CD4-positive, alpha-beta memory T cell (primary cell): Measurements from ENCODE around the gene NCOA7. TPM values are rescaled to one million over a fixed set of nuclear protein-coding genes. Genes with fewer than 3 reads are reported as not detected.

Experiments
- CTCF ChIA-PET: fragments of 350-600 bp; sonication (Branson Sonifier 250); formaldehyde crosslinking; loops from one replicate; lab custom pipeline; 2021; ENCODE audit warnings: inconsistent platforms; ENCODE audit not compliant: partially characterized antibody; lab: Charles Lee
- POLR2A ChIA-PET: fragments of 350-600 bp; sonication (Branson Sonifier 250); formaldehyde crosslinking; loops from one replicate; lab custom pipeline; 2021; ENCODE audit not compliant: partially characterized antibody; lab: Charles Lee
- DNase-seq, 5 donors: peaks; one replicate each; pipeline versions ENCODE4 v3.0.0 to v3.0.0-alpha.2; 2020 to 2022; ENCODE audit warnings: mixed read lengths in 1 of 5
- H3K27ac ChIP-seq: one replicate; pipeline ENCODE4 v1.7.0; 2013; ENCODE audit warnings: low read depth, low read length
- H3K27me3 ChIP-seq: 2 replicates; pipeline ENCODE4 v1.7.0; 2013; ENCODE audit warnings: mild to moderate bottlenecking, low read length, moderate library complexity; ENCODE audit not compliant: insufficient read depth
- H3K36me3 ChIP-seq: 2 replicates; pipeline ENCODE4 v1.7.0; 2013; ENCODE audit warnings: mild to moderate bottlenecking, low read length, moderate library complexity; ENCODE audit not compliant: insufficient read depth
- H3K4me1 ChIP-seq: 2 replicates; pipeline ENCODE4 v1.7.0; 2013; ENCODE audit warnings: mild to moderate bottlenecking, low read length, moderate library complexity; ENCODE audit not compliant: insufficient read depth
- H3K4me3 ChIP-seq, 2 donors: one replicate each; pipeline ENCODE4 v1.7.0; 2013; ENCODE audit warnings: low read length in 2 of 2, mild to moderate bottlenecking in 1 of 2
- H3K9me3 ChIP-seq, 2 donors: one replicate each; pipeline ENCODE4 v1.7.0; 2013; ENCODE audit warnings: low read length in 2 of 2, control low read depth in 1 of 2; ENCODE audit not compliant: control insufficient read depth in 1 of 2
- H3K27ac Mint-ChIP-seq, 7 donors: one replicate each; pipeline ENCODE4 v1.8.0; 2020 to 2021; ENCODE audit warnings: mixed read lengths in 7 of 7, mild to moderate bottlenecking in 6 of 7, inconsistent platforms in 3 of 7, moderate library complexity in 3 of 7
- H3K27me3 Mint-ChIP-seq, 2 donors: one replicate each; pipeline ENCODE4 v1.8.0; 2020 to 2021; ENCODE audit warnings: mixed read lengths in 2 of 2
- H3K36me3 Mint-ChIP-seq, 2 donors: one replicate each; pipeline ENCODE4 v1.8.0; 2020 to 2021; ENCODE audit warnings: mixed read lengths in 2 of 2, inconsistent platforms in 1 of 2, mild to moderate bottlenecking in 1 of 2
- H3K4me1 Mint-ChIP-seq, 4 donors: one replicate each; pipeline ENCODE4 v1.8.0; 2020 to 2021; ENCODE audit warnings: mixed read lengths in 4 of 4, mild to moderate bottlenecking in 1 of 4
- H3K4me3 Mint-ChIP-seq, 8 donors: one replicate each; pipeline ENCODE4 v1.8.0; 2020 to 2021; ENCODE audit warnings: mixed read lengths in 8 of 8, mild to moderate bottlenecking in 7 of 8, moderate library complexity in 6 of 8, inconsistent platforms in 3 of 8
- H3K9me3 Mint-ChIP-seq, 8 donors: one replicate each; pipeline ENCODE4 v1.8.0; 2020 to 2021; ENCODE audit warnings: mixed read lengths in 8 of 8, mild to moderate bottlenecking in 5 of 8, inconsistent platforms in 3 of 8, moderate library complexity in 1 of 8
- intact Hi-C: fragments of 100-400 bp; cut with micrococcal nuclease; formaldehyde crosslinking; loops from one replicate; pipeline ENCODE4 v1.15.1; 2023
- polyA plus RNA-seq, 2 donors: library from polyadenylated mRNA; unstranded; fragments of 300-500 nt; fragmentation: Illumina TruSeq; gene quantifications; one replicate each; pipeline ENCODE4 v1.2.3, GENCODE V29; 2021
- total RNA-seq, 2 experiments: library from RNA; stranded (reverse); gene quantifications; one replicate each; pipeline ENCODE4 v1.2.3, GENCODE V29; 2021

NCOA7 gene
- total and polyA plus RNA-seq, 4 experiments from 2014 or later, result 16.9 to 75.1 (median 63.6) TPM

- Histone ChIP-seq H3K27me3 (peaks cover 53% of the 10 kb centered on the region), H3K4me3 (peak overlapping the region; percentile 20 to 56), H3K27ac (no peak overlapping the region), H3K9me3 (no peaks in the 10 kb centered on the region), H3K36me3 (no peaks in the 10 kb centered on the region), H3K4me1 (peaks cover 41% of the 10 kb centered on the region)
- CTCF ChIA-PET, result interaction anchor here (0.7 to 11.8 kb wide), 3 partner anchors 206 to 437 kb away, joined by 3 to 258 read pairs (median 6); partner anchors contain the start of gene HINT3
- Mint-ChIP-seq H3K27ac (peak overlapping the region; percentile 55 to 92 (median 80)), H3K27me3 (peaks cover 41 to 44% of the 10 kb centered on the region in 2 donors), H3K36me3 (peaks cover 0 to 1% of the 10 kb centered on the region in 2 donors), H3K4me3 (peak overlapping the region; percentile 85 to 95 (median 88)), H3K4me1 (peaks cover 21 to 43% (median 27%) of the 10 kb centered on the region in 4 donors), H3K9me3 (peaks cover 0 to 4% (median 0%) of the 10 kb centered on the region in 8 donors)
- intact Hi-C loops, result no loop called here
- peak in 2 of 5 donors; percentile 9 to 16 for DNase-seq
- POLR2A ChIA-PET, result interaction anchor here (2.3 to 3.1 kb wide), 3 partner anchors 31 to 237 kb away, joined by 7 to 17 read pairs (median 9); partner anchors contain the start of genes NCOA7 and TRMT11
Measured at GRCh38 chr6:125749865-125750691, 40.7 kb upstream of the NCOA7 start.

GRCh38 chr6:125750692-125751333 lies 39.9 kb upstream of the NCOA7 start:
- POLR2A ChIA-PET, result interaction anchor here (1.4 to 2.3 kb wide), 2 partner anchors 30 to 40 kb away, joined by 7 to 9 read pairs; partner anchors contain the start of gene NCOA7
- intact Hi-C loops, result no loop called here
- H3K27ac Mint-ChIP-seq, result peak overlapping the region in 4 of 7 donors; percentile 0 to 91 (median 46)

GRCh38 chr6:125751334-125751916 lies 39.3 kb upstream of the NCOA7 start:
- Histone ChIP-seq H3K4me3 (no peak overlapping the region), H3K27me3 (peaks cover 48% of the 10 kb centered on the region), H3K27ac (no peak overlapping the region), H3K4me1 (peaks cover 39% of the 10 kb centered on the region), H3K36me3 (no peaks in the 10 kb centered on the region), H3K9me3 (no peaks in the 10 kb centered on the region)
- H3K36me3 Mint-ChIP-seq, result peaks cover 0 to 1% of the 10 kb centered on the region in 2 donors
- no peak overlapping the region for H3K4me3 Mint-ChIP-seq
- peaks cover 35 to 44% of the 10 kb centered on the region in 2 donors for H3K27me3 Mint-ChIP-seq
- peaks cover 21 to 37% (median 22%) of the 10 kb centered on the region in 4 donors for H3K4me1 Mint-ChIP-seq
- intact Hi-C loops, result no loop called here
- no peak for DNase-seq
- CTCF ChIA-PET, result interaction anchor here (0.6 to 11.8 kb wide), 13 partner anchors 15 to 1653 kb away, joined by 3 to 258 read pairs (median 4); partner anchors contain the start of genes HINT3 and TRMT11
- peak overlapping the region in 1 of 7 donors; percentile 6 for H3K27ac Mint-ChIP-seq
- POLR2A ChIA-PET, result interaction anchor here (1.4 to 2.3 kb wide), 2 partner anchors 30 to 39 kb away, joined by 7 to 9 read pairs; partner anchors contain the start of gene NCOA7
- H3K9me3 Mint-ChIP-seq, result peaks cover 0 to 2% (median 0%) of the 10 kb centered on the region in 8 donors

More at GRCh38 chr6:125750692-125751333, 39.9 kb upstream of the NCOA7 start:
- H3K27ac ChIP-seq, result no peak overlapping the region
- H3K27me3 ChIP-seq, result peaks cover 51% of the 10 kb centered on the region
- Mint-ChIP-seq H3K27me3 (peaks cover 39 to 46% of the 10 kb centered on the region in 2 donors), H3K4me1 (peaks cover 21 to 43% (median 27%) of the 10 kb centered on the region in 4 donors), H3K9me3 (peaks cover 0 to 4% (median 0%) of the 10 kb centered on the region in 8 donors), H3K36me3 (peaks cover 0 to 1% of the 10 kb centered on the region in 2 donors), H3K4me3 (peak overlapping the region; percentile 11 to 95 (median 88))
- no peak for DNase-seq
- no peak overlapping the region for H3K4me3 ChIP-seq
- H3K4me1 ChIP-seq, result peaks cover 41% of the 10 kb centered on the region
- CTCF ChIA-PET, result interaction anchor here (1.3 to 11.8 kb wide), 5 partner anchors 17 to 437 kb away, joined by 4 to 258 read pairs (median 6); partner anchors contain the start of gene HINT3
- H3K36me3 ChIP-seq, result no peaks in the 10 kb centered on the region
- no peaks in the 10 kb centered on the region for H3K9me3 ChIP-seq

- ChIA-PET POLR2A (interaction anchor here (1.2 to 2.3 kb wide), 3 partner anchors 7 to 452 kb away, joined by 3 to 7 read pairs (median 4); partner anchors contain the start of gene NCOA7), CTCF (interaction anchor here (0.7 to 11.8 kb wide), 24 partner anchors 11 to 599 kb away, joined by 3 to 258 read pairs (median 4); partner anchors contain the start of genes HDDC2, HINT3, TPD52L1 and TRMT11)
- DNase-seq, result no peak
- Histone ChIP-seq H3K4me3 (no peak overlapping the region), H3K36me3 (no peaks in the 10 kb centered on the region), H3K27ac (no peak overlapping the region), H3K27me3 (peaks cover 35% of the 10 kb centered on the region), H3K9me3 (no peaks in the 10 kb centered on the region), H3K4me1 (peaks cover 26% of the 10 kb centered on the region)
- H3K9me3 Mint-ChIP-seq, result no peaks in the 10 kb centered on the region
- peaks cover 30 to 40% of the 10 kb centered on the region in 2 donors for H3K27me3 Mint-ChIP-seq
- H3K4me3 Mint-ChIP-seq, result peak overlapping the region in 1 of 8 donors; percentile 31
- H3K4me1 Mint-ChIP-seq, result peaks cover 14 to 25% (median 17%) of the 10 kb centered on the region in 4 donors
- intact Hi-C loops, result loop anchor here (1.0 to 2.0 kb wide), 3 partner anchors 240 to 599 kb away; partner anchors contain the start of gene TPD52L1
- peak overlapping the region in 1 of 7 donors; percentile 7 for H3K27ac Mint-ChIP-seq
- peaks cover 0 to 1% of the 10 kb centered on the region in 2 donors for H3K36me3 Mint-ChIP-seq
Measured at GRCh38 chr6:125752773-125753172, 38.0 kb upstream of the NCOA7 start.

- Mint-ChIP-seq H3K4me3 (no peak overlapping the region), H3K4me1 (peaks cover 13 to 19% (median 16%) of the 10 kb centered on the region in 4 donors), H3K27ac (peak overlapping the region in 1 of 7 donors; percentile 7), H3K9me3 (no peaks in the 10 kb centered on the region), H3K36me3 (peaks cover 0 to 1% of the 10 kb centered on the region in 2 donors), H3K27me3 (peaks cover 27 to 37% of the 10 kb centered on the region in 2 donors)
- Histone ChIP-seq H3K4me1 (peaks cover 20% of the 10 kb centered on the region), H3K36me3 (no peaks in the 10 kb centered on the region), H3K9me3 (no peaks in the 10 kb centered on the region), H3K4me3 (no peak overlapping the region), H3K27ac (no peak overlapping the region), H3K27me3 (peaks cover 29% of the 10 kb centered on the region)
- intact Hi-C loops, result loop anchor here (1.0 to 2.0 kb wide), 3 partner anchors 241 to 600 kb away; partner anchors contain the start of gene TPD52L1
- DNase-seq, result peak in 4 of 5 donors; percentile 33 to 39 (median 36)
- POLR2A ChIA-PET, result interaction anchor here (0.8 to 1.2 kb wide), 3 partner anchors 8 to 452 kb away, joined by 3 to 4 read pairs (median 4); no protein-coding TSS in a partner anchor
- CTCF ChIA-PET, result interaction anchor here (0.7 to 11.8 kb wide), 22 partner anchors 8 to 600 kb away, joined by 3 to 258 read pairs (median 4); partner anchors contain the start of genes HDDC2, HINT3 and TPD52L1
Measured at GRCh38 chr6:125753218-125753936, 37.4 kb upstream of the NCOA7 start.
